ENCODE measurements around the gene NCOA3.

Gene NCOA3

GRCh38 chr20:47648943-47649342 lies 147.3 kb downstream of the NCOA3 start:
- no peak for DNase-seq

GRCh38 chr20:47652301-47652700 lies 150.6 kb downstream of the NCOA3 start:
- no peak for DNase-seq

- DNase-seq, result no peak
Measured at GRCh38 chr20:47652794-47653193, 151.1 kb downstream of the NCOA3 start.

GRCh38 chr20:47653869-47654268 lies 152.2 kb downstream of the NCOA3 start:
- no peak for DNase-seq

GRCh38 chr20:47654370-47654769 lies 152.7 kb downstream of the NCOA3 start:
- DNase-seq, result no peak

- no peak for DNase-seq
Measured at GRCh38 chr20:47655635-47656034, 153.9 kb downstream of the NCOA3 start.

- DNase-seq, result no peak
Measured at GRCh38 chr20:47656318-47656717, 154.6 kb downstream of the NCOA3 start.

GRCh38 chr20:47659904-47660601 lies 158.4 kb downstream of the NCOA3 start:
- no peak for DNase-seq

- DNase-seq, result no peak
Measured at GRCh38 chr20:47660602-47660905, 158.9 kb downstream of the NCOA3 start.

- no peak for DNase-seq
Measured at GRCh38 chr20:47660983-47661700, 159.5 kb downstream of the NCOA3 start.

- no peak for DNase-seq
Measured at GRCh38 chr20:47661714-47662113, 160.0 kb downstream of the NCOA3 start.

- no peak for DNase-seq
Measured at GRCh38 chr20:47662483-47663353, 161.0 kb downstream of the NCOA3 start.

- DNase-seq, result peak; percentile 68 to 72
Measured at GRCh38 chr20:47663354-47664067, 161.8 kb downstream of the NCOA3 start.

GRCh38 chr20:47664068-47664437 lies 162.4 kb downstream of the NCOA3 start:
- no peak for DNase-seq

- no peak for DNase-seq
Measured at GRCh38 chr20:47664744-47665143, 163.1 kb downstream of the NCOA3 start.

- no peak for DNase-seq
Measured at GRCh38 chr20:47665221-47665991, 163.7 kb downstream of the NCOA3 start.

- no peak for DNase-seq
Measured at GRCh38 chr20:47666304-47666703, 164.6 kb downstream of the NCOA3 start.

- no peak for DNase-seq
Measured at GRCh38 chr20:47667086-47667485, 165.4 kb downstream of the NCOA3 start.

GRCh38 chr20:47667531-47668312 lies 166.0 kb downstream of the NCOA3 start:
- DNase-seq, result no peak

- no peak for DNase-seq
Measured at GRCh38 chr20:47668313-47669151, 166.8 kb downstream of the NCOA3 start.

- DNase-seq, result no peak
Measured at GRCh38 chr20:47669152-47669425, 167.4 kb downstream of the NCOA3 start.
